Measurements from ENCODE around the gene ZNF708. TPM values are rescaled to one million over a fixed set of nuclear protein-coding genes. Genes with fewer than 3 reads are reported as not detected.
"Not testable (repeated sequence)": the region's sequence is repeated elsewhere in the genome, so short reads cannot be mapped to it uniquely, and the experiment has no call there.

The ZNF708 gene
- total RNA-seq = 10 to 100 TPM in 1 of 3 donors, 1 to 10 TPM in 2; 7.6 to 11.1 (median 7.9) TPM

- peak; percentile 58 for DNase-seq
- Mint-ChIP-seq H3K4me1 (ENCODE audit: low read depth) (peaks cover 36% of the 10 kb centered on the region), H3K27me3 (ENCODE audit: low read depth) (no peaks in the 10 kb centered on the region), H3K4me3 (peak within 1 kb of the TSS; percentile 98), H3K9me3 (peaks cover 5% of the 10 kb centered on the region), H3K36me3 (ENCODE audit: insufficient read depth) (peaks cover 26% of the 10 kb centered on the region)
- peak; percentile 100 for ATAC-seq
Observed at GRCh38 chr19:21328885-21329605, at the start of gene ZNF708. Gene ZNF708, minus strand, starts transcription at chr19:21329410. Its CDS starts 198 bp downstream, at chr19:21329212.

GRCh38 chr19:21362291-21362690 is 33.1 kb upstream of the ZNF708 start:
- Mint-ChIP-seq H3K9me3 (peaks cover 5% of the 10 kb centered on the region), H3K4me3 (no peak overlapping the region), H3K4me1 (ENCODE audit: low read depth) (peaks cover 7% of the 10 kb centered on the region), H3K36me3 (ENCODE audit: insufficient read depth) (peaks cover 38% of the 10 kb centered on the region), H3K27me3 (ENCODE audit: low read depth) (no peaks in the 10 kb centered on the region)
- DNase-seq (no peak), ATAC-seq (no peak)

GRCh38 chr19:21358768-21359451 is 29.7 kb upstream of the ZNF708 start, which contains the start of gene ZNF738:
Gene ZNF738, plus strand, starts transcription at chr19:21359000. Its CDS starts 141 bp downstream, at chr19:21359141.
- peaks cover 14% of the 10 kb centered on the region for H3K36me3 Mint-ChIP-seq (ENCODE audit: insufficient read depth)
- peak; percentile 72 for DNase-seq
- H3K9me3 Mint-ChIP-seq = no peaks in the 10 kb centered on the region
- H3K27me3 Mint-ChIP-seq (ENCODE audit: low read depth) = no peaks in the 10 kb centered on the region
- peak; percentile 99 to 100 for ATAC-seq
- peaks cover 7% of the 10 kb centered on the region for H3K4me1 Mint-ChIP-seq (ENCODE audit: low read depth)
- H3K4me3 Mint-ChIP-seq = peak within 1 kb of the TSS; percentile 100

GRCh38 chr19:21352830-21353229 is 23.6 kb upstream of the ZNF708 start:
- Mint-ChIP-seq H3K9me3 (peaks cover 14% of the 10 kb centered on the region), H3K36me3 (ENCODE audit: insufficient read depth) (no peaks in the 10 kb centered on the region), H3K4me1 (ENCODE audit: low read depth) (peaks cover 7% of the 10 kb centered on the region), H3K4me3 (no peak overlapping the region), H3K27me3 (ENCODE audit: low read depth) (no peaks in the 10 kb centered on the region)
- DNase-seq = no peak
- no peak for ATAC-seq

GRCh38 chr19:21344841-21345240 is 15.6 kb upstream of the ZNF708 start:
- peaks cover 22% of the 10 kb centered on the region for H3K9me3 Mint-ChIP-seq
- ATAC-seq; H3K36me3 Mint-ChIP-seq (ENCODE audit: insufficient read depth); H3K4me3 Mint-ChIP-seq; DNase-seq; H3K27me3 Mint-ChIP-seq (ENCODE audit: low read depth); H3K4me1 Mint-ChIP-seq (ENCODE audit: low read depth): not testable (repeated sequence)

- peaks cover 2% of the 10 kb centered on the region for H3K36me3 Mint-ChIP-seq (ENCODE audit: insufficient read depth)
- ATAC-seq (no peak), DNase-seq (no peak)
- no peaks in the 10 kb centered on the region for H3K4me1 Mint-ChIP-seq (ENCODE audit: low read depth)
- peaks cover 1% of the 10 kb centered on the region for H3K27me3 Mint-ChIP-seq (ENCODE audit: low read depth)
- H3K9me3 Mint-ChIP-seq = peaks cover 32% of the 10 kb centered on the region
- H3K4me3 Mint-ChIP-seq = no peak overlapping the region
Observed at GRCh38 chr19:21335721-21336120, 6.5 kb upstream of the ZNF708 start.

- ATAC-seq (no peak), DNase-seq (no peak)
- H3K4me1 Mint-ChIP-seq (ENCODE audit: low read depth) = peaks cover 40% of the 10 kb centered on the region
- peak overlapping the region; percentile 98 for H3K4me3 Mint-ChIP-seq
- no peaks in the 10 kb centered on the region for H3K27me3 Mint-ChIP-seq (ENCODE audit: low read depth)
- peaks cover 28% of the 10 kb centered on the region for H3K36me3 Mint-ChIP-seq (ENCODE audit: insufficient read depth)
- peaks cover 5% of the 10 kb centered on the region for H3K9me3 Mint-ChIP-seq
Observed at GRCh38 chr19:21328406-21328805, 804 bp downstream of the ZNF708 start.

GRCh38 chr19:21326169-21326568 is 3.0 kb downstream of the ZNF708 start:
- Mint-ChIP-seq H3K4me3 (peak overlapping the region; percentile 40), H3K9me3 (peaks cover 5% of the 10 kb centered on the region), H3K36me3 (ENCODE audit: insufficient read depth) (peaks cover 38% of the 10 kb centered on the region), H3K27me3 (ENCODE audit: low read depth) (no peaks in the 10 kb centered on the region), H3K4me1 (ENCODE audit: low read depth) (peaks cover 59% of the 10 kb centered on the region)
- DNase-seq = no peak
- ATAC-seq = no peak

- peaks cover 5% of the 10 kb centered on the region for H3K9me3 Mint-ChIP-seq
- H3K4me1 Mint-ChIP-seq (ENCODE audit: low read depth) = peaks cover 63% of the 10 kb centered on the region
- DNase-seq = no peak
- no peak overlapping the region for H3K4me3 Mint-ChIP-seq
- ATAC-seq = no peak
- H3K27me3 Mint-ChIP-seq (ENCODE audit: low read depth) = no peaks in the 10 kb centered on the region
- peaks cover 49% of the 10 kb centered on the region for H3K36me3 Mint-ChIP-seq (ENCODE audit: insufficient read depth)
Observed at GRCh38 chr19:21323000-21323399, 6.2 kb downstream of the ZNF708 start.

GRCh38 chr19:21322528-21322927 is 6.7 kb downstream of the ZNF708 start:
- no peak for ATAC-seq
- H3K9me3 Mint-ChIP-seq = peaks cover 5% of the 10 kb centered on the region
- H3K36me3 Mint-ChIP-seq (ENCODE audit: insufficient read depth) = peaks cover 48% of the 10 kb centered on the region
- DNase-seq = no peak
- H3K4me3 Mint-ChIP-seq = no peak overlapping the region
- H3K4me1 Mint-ChIP-seq (ENCODE audit: low read depth) = peaks cover 60% of the 10 kb centered on the region
- H3K27me3 Mint-ChIP-seq (ENCODE audit: low read depth) = no peaks in the 10 kb centered on the region

- Mint-ChIP-seq H3K27me3 (ENCODE audit: low read depth) (no peaks in the 10 kb centered on the region), H3K4me1 (ENCODE audit: low read depth) (peaks cover 58% of the 10 kb centered on the region), H3K4me3 (no peak overlapping the region), H3K9me3 (peaks cover 5% of the 10 kb centered on the region), H3K36me3 (ENCODE audit: insufficient read depth) (peaks cover 50% of the 10 kb centered on the region)
- ATAC-seq = no peak
- no peak for DNase-seq
Observed at GRCh38 chr19:21321996-21322395, 7.2 kb downstream of the ZNF708 start.

GRCh38 chr19:21321134-21321533 is 8.1 kb downstream of the ZNF708 start:
- Mint-ChIP-seq H3K4me1 (ENCODE audit: low read depth) (peaks cover 53% of the 10 kb centered on the region), H3K36me3 (ENCODE audit: insufficient read depth) (peaks cover 44% of the 10 kb centered on the region)
- ATAC-seq = peak in 1 of 2 donors; percentile 48

GRCh38 chr19:21317821-21318220 is 11.4 kb downstream of the ZNF708 start:
- peaks cover 43% of the 10 kb centered on the region for H3K36me3 Mint-ChIP-seq (ENCODE audit: insufficient read depth)
- H3K4me1 Mint-ChIP-seq (ENCODE audit: low read depth) = peaks cover 46% of the 10 kb centered on the region
- ATAC-seq (no peak), DNase-seq (no peak)
- no peaks in the 10 kb centered on the region for H3K27me3 Mint-ChIP-seq (ENCODE audit: low read depth)
- H3K9me3 Mint-ChIP-seq = no peaks in the 10 kb centered on the region
- H3K4me3 Mint-ChIP-seq = no peak overlapping the region

More at GRCh38 chr19:21321134-21321533, 8.1 kb downstream of the ZNF708 start:
- no peak for DNase-seq
- Mint-ChIP-seq H3K9me3 (peaks cover under 1% of the 10 kb centered on the region), H3K4me3 (no peak overlapping the region), H3K27me3 (ENCODE audit: low read depth) (no peaks in the 10 kb centered on the region)

- Mint-ChIP-seq H3K4me1 (ENCODE audit: low read depth) (peaks cover 38% of the 10 kb centered on the region), H3K36me3 (ENCODE audit: insufficient read depth) (peaks cover 39% of the 10 kb centered on the region), H3K4me3 (no peak overlapping the region), H3K9me3 (no peaks in the 10 kb centered on the region), H3K27me3 (ENCODE audit: low read depth) (no peaks in the 10 kb centered on the region)
- DNase-seq (no peak), ATAC-seq (no peak)
Observed at GRCh38 chr19:21314676-21315075, 14.5 kb downstream of the ZNF708 start.

- not testable (repeated sequence) for DNase-seq; H3K9me3 Mint-ChIP-seq; H3K4me3 Mint-ChIP-seq; H3K27me3 Mint-ChIP-seq (ENCODE audit: low read depth); ATAC-seq
- H3K36me3 Mint-ChIP-seq (ENCODE audit: insufficient read depth) = peaks cover 43% of the 10 kb centered on the region
- peaks cover 36% of the 10 kb centered on the region for H3K4me1 Mint-ChIP-seq (ENCODE audit: low read depth)
Observed at GRCh38 chr19:21312807-21313206, 16.4 kb downstream of the ZNF708 start.
